Activated CD4-positive, alpha-beta T cell treated with anti-CD3 and anti-CD28 coated beads for 1 hour (primary cell): ENCODE results near the gene PROCR.
"Not testable (repeated sequence)": the region's sequence is repeated elsewhere in the genome, so short reads cannot be mapped to it uniquely, and the experiment has no call there.

Experiments
- DNase-seq: peaks from one replicate; pipeline ENCODE4 v3.0.0-alpha.2; 2020

Gene PROCR

DNA sequence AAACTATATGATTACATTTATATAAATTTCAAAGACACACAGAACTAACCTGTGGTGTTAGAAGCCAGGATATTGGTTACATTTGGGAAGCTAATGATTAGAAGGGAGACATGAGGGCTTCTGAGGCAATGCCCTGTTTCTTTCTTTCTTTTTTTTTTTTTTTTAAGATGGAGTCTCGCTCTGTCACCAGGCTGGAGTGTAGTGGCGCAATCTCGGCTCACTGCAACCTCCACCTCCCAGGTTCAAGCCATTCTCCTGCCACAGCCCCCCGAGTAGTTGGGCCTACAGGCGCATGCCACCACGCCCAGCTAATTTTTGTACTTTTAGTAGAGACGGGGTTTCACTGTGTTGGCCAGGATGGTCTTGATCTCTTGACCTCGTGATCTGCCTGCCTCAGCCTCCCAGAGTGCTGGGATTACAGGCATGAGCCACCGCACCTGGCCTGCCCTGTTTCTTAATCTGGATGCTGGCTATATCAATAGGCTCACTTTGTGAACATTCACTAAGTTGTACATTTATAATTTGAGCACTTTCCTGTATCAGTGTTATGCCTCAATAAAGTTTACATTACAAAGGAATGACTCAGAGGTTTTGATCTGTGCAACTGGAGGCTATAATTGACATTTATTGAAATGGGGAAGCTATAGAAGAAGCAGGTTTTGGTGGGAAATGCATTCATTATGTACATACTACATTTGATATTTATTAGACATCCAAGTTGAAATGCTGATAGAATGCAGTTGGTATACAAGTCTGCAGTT lies 21.3 kb downstream of the PROCR start:
- not testable (repeated sequence) for DNase-seq

- DNase-seq = no peak
These were observed 24.4 kb downstream of the PROCR start for GRCh38 chr20:35196313-35196712.

- DNase-seq = no peak
These were observed 27.9 kb downstream of the PROCR start for GRCh38 chr20:35199740-35200139.

DNA sequence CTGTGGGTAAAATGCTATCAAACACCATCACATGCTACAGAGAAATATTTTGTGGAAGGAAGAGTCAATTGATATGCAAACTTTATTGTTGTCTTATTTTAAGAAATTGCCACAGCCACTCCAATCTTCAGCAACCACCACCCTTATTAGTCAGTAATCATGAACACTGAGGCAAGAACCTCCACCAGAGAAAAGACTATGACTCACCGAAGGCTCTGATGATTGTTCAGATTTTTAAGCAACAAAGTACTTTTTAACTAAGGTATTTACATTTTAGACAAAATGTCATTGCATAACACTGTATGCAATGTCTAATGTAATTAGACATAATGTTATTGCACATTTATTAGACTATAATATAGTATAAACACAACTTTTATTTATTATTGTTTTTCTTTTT lies 28.4 kb downstream of the PROCR start:
- no peak for DNase-seq

- not testable (repeated sequence) for DNase-seq
These were observed 29.6 kb downstream of the PROCR start for GRCh38 chr20:35201467-35201866.

GRCh38 chr20:35206802-35207201 lies 34.9 kb downstream of the PROCR start:
- no peak for DNase-seq

- peak; percentile 56 for DNase-seq
These were observed 36.2 kb downstream of the PROCR start for GRCh38 chr20:35207950-35208611.

GRCh38 chr20:35215066-35215956 lies 43.4 kb downstream of the PROCR start:
- DNase-seq = no peak

GRCh38 chr20:35216541-35216940 lies 44.7 kb downstream of the PROCR start:
- DNase-seq = no peak

DNA sequence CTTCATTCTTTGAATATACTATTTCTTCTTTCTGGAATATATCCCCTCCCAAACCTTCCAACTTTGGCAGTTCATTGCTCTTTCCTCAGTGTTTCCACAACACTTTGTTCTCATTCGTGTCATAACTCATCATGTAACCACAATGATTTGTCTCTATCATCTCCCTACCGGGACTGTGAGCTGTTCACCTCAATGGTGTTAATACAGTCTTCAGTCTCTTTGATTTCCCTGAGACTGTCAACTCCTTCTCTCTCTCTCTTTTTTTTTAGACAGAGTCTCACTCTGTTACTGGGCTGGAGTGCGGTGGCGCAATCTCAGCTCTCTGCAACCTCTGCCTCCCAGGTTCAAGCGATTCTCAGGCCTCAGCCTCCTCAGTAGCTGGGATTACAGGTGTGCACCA lies 52.1 kb downstream of the PROCR start:
- no peak for DNase-seq

DNA sequence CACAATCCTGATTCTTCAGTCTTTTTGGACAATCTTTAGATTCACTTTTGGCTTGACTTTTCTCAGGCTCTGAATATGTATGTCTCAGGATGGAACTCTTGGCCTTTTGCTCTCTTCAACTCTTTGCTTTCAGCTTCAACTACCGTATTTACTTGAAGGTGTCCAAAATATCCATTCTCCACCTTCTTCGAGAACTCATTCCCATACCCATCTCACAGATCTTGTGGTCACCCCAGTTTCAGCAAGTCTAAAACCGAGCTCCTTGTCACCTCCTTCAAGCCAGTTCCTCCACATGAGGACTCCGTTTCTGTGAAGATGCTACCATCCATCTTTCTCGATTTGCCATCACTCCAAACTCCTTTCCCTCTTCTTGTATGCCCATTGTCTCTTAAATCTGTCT lies 52.7 kb downstream of the PROCR start:
- DNase-seq = no peak

DNA sequence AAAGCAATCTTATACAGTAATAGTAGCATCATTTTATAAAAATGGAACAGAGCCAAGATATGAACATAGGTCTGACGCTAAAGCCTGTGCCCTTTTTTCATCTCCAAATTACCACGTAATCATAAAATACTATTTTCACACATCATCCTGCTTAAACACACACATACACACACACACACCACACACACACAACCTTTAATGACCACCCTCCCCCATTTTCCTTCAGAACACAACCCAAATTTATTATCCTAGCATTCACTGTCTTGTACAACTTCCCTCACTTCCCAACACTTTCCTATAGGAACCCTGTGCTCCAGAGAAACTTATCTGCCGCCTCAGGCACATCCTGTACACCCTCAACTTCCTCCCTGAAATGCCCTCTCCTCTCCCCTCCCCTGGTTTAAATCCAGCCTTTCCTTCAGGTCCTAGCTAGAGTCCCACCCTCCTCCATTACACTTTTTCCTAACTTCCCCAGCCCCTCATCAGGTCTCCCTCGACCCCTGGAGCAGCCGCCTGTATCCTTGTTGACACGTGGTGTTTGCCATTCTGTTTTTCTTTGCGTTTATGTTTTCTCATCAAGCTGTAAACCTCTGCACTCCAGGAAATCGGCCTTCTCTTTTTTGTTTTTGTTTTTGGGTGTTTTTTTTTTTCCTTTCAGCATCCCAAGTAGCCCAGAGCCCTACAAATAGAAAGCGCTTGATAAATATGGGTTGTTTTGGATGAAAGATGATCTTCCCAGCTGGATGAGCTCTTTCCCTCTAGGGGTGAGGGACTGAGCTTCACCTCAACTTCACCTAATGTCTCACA lies 53.6 kb downstream of the PROCR start:
- no peak for DNase-seq

GRCh38 chr20:35226126-35226883 lies 54.4 kb downstream of the PROCR start, which contains the start of gene MMP24:
MMP24 (plus strand) TSS chr20:35226690; CDS start chr20:35226739, 49 bp downstream.
- no peak for DNase-seq
